K562 (cell line): ENCODE data around the gene CABS1. TPM values are rescaled to one million over a fixed set of nuclear protein-coding genes. Genes with fewer than 3 reads are reported as not detected.

Source experiments
- BRF2 ChIP-seq: IDR thresholded peaks from 3 replicates; pipeline ENCODE4 v1.6.1; 2011; ENCODE audit warnings: borderline replicate concordance, mild to moderate bottlenecking; ENCODE audit not compliant: insufficient read length, insufficient read depth
- CREB5 ChIP-seq: fragments of 250-450 bp; sonication (Bioruptor Pico); IDR thresholded peaks from 2 replicates; pipeline ENCODE4 v1.5.0; 2020; ENCODE audit warnings: mild to moderate bottlenecking
- EP300 ChIP-seq: IDR thresholded peaks from 2 replicates; pipeline ENCODE4 v1.6.1; 2012; ENCODE audit warnings: low read length, improper control_type of control experiment
- GABPA ChIP-seq: fragments of 200-800 bp; sonication (Bioruptor generic); conservative IDR thresholded peaks from 2 replicates; pipeline ENCODE4 v1.6.1; 2016; ENCODE audit warnings: low read depth, missing genetic modification characterization, missing compliant biosample characterization
- HOXB6 ChIP-seq: fragments of 250-450 bp; sonication (Bioruptor Pico); IDR thresholded peaks from 2 replicates; pipeline ENCODE4 v1.5.1; 2022; ENCODE audit warnings: mild to moderate bottlenecking, borderline replicate concordance
- KAT8 ChIP-seq: fragments of 450-650 bp; IDR thresholded peaks from 2 replicates; pipeline ENCODE4 v1.6.1; 2016; ENCODE audit warnings: low read depth, mild to moderate bottlenecking
- MYC ChIP-seq, 2 experiments: fragments of 250-450 bp in 1 of 2; sonication (Bioruptor Pico) in 1 of 2; IDR thresholded peaks; 2 replicates each; pipeline versions ENCODE4 v1.5.1 to v1.6.1; 2012 to 2021; ENCODE audit warnings: low read depth in 2 of 2, borderline replicate concordance in 1 of 2, improper control_type of control experiment in 1 of 2, low read length in 1 of 2, mild to moderate bottlenecking in 1 of 2, moderate library complexity in 1 of 2
- NCOR1 ChIP-seq: fragments of 450-650 bp; IDR thresholded peaks from 2 replicates; pipeline ENCODE4 v1.6.1; 2016; ENCODE audit warnings: mild to moderate bottlenecking, moderate library complexity
- RBFOX2 ChIP-seq: fragments of 200-400 bp; formaldehyde crosslinking; IDR thresholded peaks from 2 replicates; pipeline ENCODE4 v1.6.1; 2017; ENCODE audit warnings: low read depth, mild to moderate bottlenecking, low read length, moderate library complexity
- RBM34 ChIP-seq: fragments of 200-400 bp; formaldehyde crosslinking; IDR thresholded peaks from 2 replicates; pipeline ENCODE4 v1.6.1; 2018; ENCODE audit warnings: low read length, borderline replicate concordance; ENCODE audit not compliant: insufficient read depth
- ZNF699 ChIP-seq: fragments of 250-450 bp; sonication (Bioruptor Pico); IDR thresholded peaks from 2 replicates; pipeline ENCODE4 v1.8.0; 2021; ENCODE audit warnings: mild to moderate bottlenecking, moderate library complexity; ENCODE audit not compliant: insufficient replicate concordance
- polyA plus RNA-seq, 8 experiments: library from polyadenylated mRNA; depleted of rRNA in 4 of 8; stranded (reverse) in 5 of 8; unstranded in 3 of 8; fragments of >200 nt; fragmentation: Nextera tagmentation in 2 of 8; fragmentation: Illumina TruSeq in 1 of 8; extraction: Ambion mirVana in 2 of 8; extraction: Trizol in 1 of 8; gene quantifications; 2 replicates each; pipeline versions ENCODE4 v1.2.1 to v1.2.3, GENCODE V29; 2011 to 2014; ENCODE audit warnings: inconsistent platforms in 1 of 8, missing spikeins in 1 of 8
- total RNA-seq, 7 experiments: library from RNA; depleted of rRNA in 6 of 7; stranded (reverse); fragments of >200 nt in 6 of 7; fragmentation: Illumina TruSeq in 2 of 7; extraction: Trizol in 2 of 7; gene quantifications; 2 replicates each; pipeline versions ENCODE4 v1.2.1 to v1.2.3, GENCODE V29; 2011 to 2021; ENCODE audit warnings: low replicate concordance in 1 of 7

The CABS1 gene
- total and polyA plus RNA-seq, 9 of the 15 experiments (the other 6 are each of a cell fraction or from before 2014, with no cell fraction given) = not detected

- TF ChIP-seq MYC (IDR thresholded peaks at IDR 0.05; ENCODE audit: low read depth, low read length) (no peak), MYC (CRISPR knock-in tag; IDR thresholded peaks at IDR 0.05; ENCODE audit: borderline replicate concordance, low read depth) (no peak), NCOR1 (no peak), GABPA (tag) (no peak), CREB5 (CRISPR knock-in tag) (no peak), EP300 (no peak), RBM34 (no peak), BRF2 (no peak), HOXB6 (CRISPR knock-in tag) (no peak), RBFOX2 (no peak), KAT8 (no peak), ZNF699 (CRISPR knock-in tag) (no peak)
Observed at GRCh38 chr4:70380578-70380977, 45.8 kb downstream of the CABS1 start (continued).
